Left ventricle myocardium superior (tissue), 1 donor: ENCODE measurements around the gene LYPD1. TPM values are rescaled to one million over a fixed set of nuclear protein-coding genes. Genes with fewer than 3 reads are reported as not detected.

ENCODE experiments used
- ATAC-seq: fragments of 200-7000 bp; cut with Tn5 transposase; one replicate; pipeline ENCODE4 v1.9.1; 2020; ENCODE audit warnings: mild to moderate bottlenecking, moderate library complexity
- DNase-seq: peaks from one replicate; pipeline ENCODE4 v3.0.0-alpha.2; 2020
- intact Hi-C: fragments of 100-400 bp; cut with micrococcal nuclease; formaldehyde crosslinking; loops from one replicate; pipeline ENCODE4 v1.11.0; 2022
- total RNA-seq: library from RNA; stranded (reverse); fragmentation: NEBNext Ultra II Directional; extraction: Animal tissue kit (Norgen Biotek cat#: 25700); gene quantifications from one replicate; pipeline ENCODE4 v1.2.1, GENCODE V29; 2021
- donor health status: DM: no; HTN: yes; CAD: no; lungs with severe emphysema.

LYPD1 gene
- total RNA-seq, 1 donor from 2014 or later, result not detected

- no peak for DNase-seq
- intact Hi-C loops, result no loop called here
- no peak for ATAC-seq
These were observed 64.5 kb downstream of the LYPD1 start for GRCh38 chr2:132605236-132606180.

GRCh38 chr2:132604561-132604960 lies 65.4 kb downstream of the LYPD1 start:
- no peak for DNase-seq
- no peak for ATAC-seq
- intact Hi-C loops, result no loop called here

GRCh38 chr2:132599556-132599955 lies 70.4 kb downstream of the LYPD1 start:
- intact Hi-C loops, result no loop called here
- DNase-seq, result no peak
- no peak for ATAC-seq

GRCh38 chr2:132598536-132598935 lies 71.5 kb downstream of the LYPD1 start:
- ATAC-seq, result no peak
- intact Hi-C loops, result no loop called here
- DNase-seq, result no peak

- ATAC-seq (no peak), DNase-seq (no peak)
- intact Hi-C loops, result no loop called here
These were observed 72.2 kb downstream of the LYPD1 start for GRCh38 chr2:132597831-132598230.

- DNase-seq (no peak), ATAC-seq (no peak)
- intact Hi-C loops, result no loop called here
These were observed 72.8 kb downstream of the LYPD1 start for GRCh38 chr2:132597166-132597565.

- ATAC-seq, result no peak
- intact Hi-C loops, result no loop called here
- DNase-seq, result no peak
These were observed 74.3 kb downstream of the LYPD1 start for GRCh38 chr2:132595693-132596092.

GRCh38 chr2:132595186-132595585 lies 74.8 kb downstream of the LYPD1 start:
- ATAC-seq (no peak), DNase-seq (no peak)
- intact Hi-C loops, result no loop called here
